ENCODE measurements around the gene MEFV.
"Not testable (repeated sequence)": the region's sequence is repeated elsewhere in the genome, so short reads cannot be mapped to it uniquely, and the experiment has no call there.

MEFV gene

DNA sequence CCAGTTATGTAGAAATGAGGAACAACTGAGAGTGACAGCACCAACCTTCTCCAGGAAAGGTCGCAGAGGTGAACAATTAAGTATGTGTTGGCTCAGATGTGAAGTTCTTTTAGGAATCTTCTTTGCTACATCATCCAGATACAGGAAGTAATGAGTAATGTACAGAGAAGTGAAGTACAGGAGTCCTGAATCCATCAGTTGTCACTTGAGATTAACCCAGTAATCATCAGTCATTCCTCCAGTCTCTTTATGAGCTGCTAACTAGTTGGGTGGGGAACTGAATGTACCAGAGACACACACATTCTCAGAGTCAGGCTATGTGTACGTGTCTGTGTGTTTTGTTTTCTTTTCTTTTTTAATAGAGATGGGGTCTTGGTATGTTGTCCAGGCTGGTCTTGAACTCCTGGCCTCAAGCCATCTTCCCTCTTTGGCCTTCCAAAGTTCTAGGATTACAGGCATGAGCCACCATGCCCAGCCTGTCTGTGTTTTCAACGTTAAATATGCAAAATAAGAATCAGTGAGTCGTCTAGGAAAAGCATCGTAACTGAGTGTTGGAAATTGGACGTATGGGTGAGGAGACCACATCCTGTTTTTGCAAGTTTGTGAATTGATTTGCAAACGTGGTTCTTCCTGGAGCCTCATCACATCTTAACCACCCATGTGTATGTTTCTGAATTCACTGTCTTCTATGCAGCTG, 41.4 kb downstream of the MEFV start:
- no peaks in the 10 kb centered on the region for H3K4me1 ChIP-seq (ENCODE audit: insufficient read depth, low read length)
- no peaks in the 10 kb centered on the region for H3K27me3 ChIP-seq (ENCODE audit: insufficient read depth, low read length)
- no peak overlapping the region for H3K27ac ChIP-seq (ENCODE audit: low read length)
- H3K9ac ChIP-seq (ENCODE audit: low read depth, low read length): no peak overlapping the region
- no peak overlapping the region for H3K4me3 ChIP-seq (ENCODE audit: low read length)
- no peaks in the 10 kb centered on the region for H3K36me3 ChIP-seq (ENCODE audit: insufficient read depth, low read depth, low read length)
- peaks cover 30% of the 10 kb centered on the region for H3K9me3 ChIP-seq (ENCODE audit: insufficient read depth, low read depth, low read length)

DNA sequence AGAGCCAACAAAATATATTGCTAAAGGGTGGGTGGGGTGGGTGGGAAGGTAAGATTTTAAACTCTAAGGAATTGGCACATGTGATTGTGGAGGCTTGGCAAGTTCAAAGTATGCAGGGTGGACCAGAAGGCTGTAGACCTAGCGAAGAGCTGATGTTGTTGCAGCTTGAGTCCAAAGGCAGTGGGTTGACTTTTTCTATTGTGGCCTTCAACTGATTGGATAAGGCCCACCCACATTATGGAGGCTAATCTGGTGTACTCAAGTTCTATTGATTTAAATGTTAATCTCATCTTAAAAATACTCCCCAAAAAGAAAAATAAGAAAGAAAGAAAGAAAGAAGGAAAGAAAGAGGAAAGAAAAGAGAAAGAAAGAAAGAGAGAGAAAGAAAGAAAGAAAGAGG, 43.9 kb downstream of the MEFV start:
- Histone ChIP-seq H3K27me3 (ENCODE audit: insufficient read depth, low read length) (no peaks in the 10 kb centered on the region), H3K27ac (ENCODE audit: low read length) (no peak overlapping the region), H3K9me3 (ENCODE audit: insufficient read depth, low read depth, low read length) (peaks cover 35% of the 10 kb centered on the region), H3K4me3 (ENCODE audit: low read length) (no peak overlapping the region), H3K4me1 (ENCODE audit: insufficient read depth, low read length) (no peaks in the 10 kb centered on the region), H3K36me3 (ENCODE audit: insufficient read depth, low read depth, low read length) (no peaks in the 10 kb centered on the region), H3K9ac (ENCODE audit: low read depth, low read length) (no peak overlapping the region)

DNA sequence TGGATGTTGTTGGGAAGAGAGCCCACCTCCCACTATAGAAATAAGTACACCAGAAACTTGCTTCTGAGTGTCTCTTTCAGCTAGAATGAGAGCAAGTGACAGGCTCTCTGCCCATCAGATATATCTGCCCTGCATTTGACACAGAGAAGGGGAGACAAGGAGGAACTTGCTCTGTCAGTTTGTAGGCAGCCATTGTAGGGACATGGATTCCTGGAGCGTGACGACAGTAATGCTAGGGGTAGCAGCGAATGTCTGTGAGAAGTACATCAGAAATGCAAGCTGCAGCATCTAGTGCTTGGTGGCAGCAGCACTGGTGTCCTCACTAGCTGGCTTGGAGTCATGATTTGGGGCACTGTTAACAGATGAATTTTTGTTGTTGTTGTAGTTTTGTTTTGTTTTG, 44.4 kb downstream of the MEFV start:
- Histone ChIP-seq H3K36me3 (ENCODE audit: insufficient read depth, low read depth, low read length) (no peaks in the 10 kb centered on the region), H3K4me3 (ENCODE audit: low read length) (no peak overlapping the region), H3K9me3 (ENCODE audit: insufficient read depth, low read depth, low read length) (peaks cover 36% of the 10 kb centered on the region), H3K9ac (ENCODE audit: low read depth, low read length) (no peak overlapping the region), H3K27ac (ENCODE audit: low read length) (no peak overlapping the region), H3K27me3 (ENCODE audit: insufficient read depth, low read length) (no peaks in the 10 kb centered on the region), H3K4me1 (ENCODE audit: insufficient read depth, low read length) (no peaks in the 10 kb centered on the region)

DNA sequence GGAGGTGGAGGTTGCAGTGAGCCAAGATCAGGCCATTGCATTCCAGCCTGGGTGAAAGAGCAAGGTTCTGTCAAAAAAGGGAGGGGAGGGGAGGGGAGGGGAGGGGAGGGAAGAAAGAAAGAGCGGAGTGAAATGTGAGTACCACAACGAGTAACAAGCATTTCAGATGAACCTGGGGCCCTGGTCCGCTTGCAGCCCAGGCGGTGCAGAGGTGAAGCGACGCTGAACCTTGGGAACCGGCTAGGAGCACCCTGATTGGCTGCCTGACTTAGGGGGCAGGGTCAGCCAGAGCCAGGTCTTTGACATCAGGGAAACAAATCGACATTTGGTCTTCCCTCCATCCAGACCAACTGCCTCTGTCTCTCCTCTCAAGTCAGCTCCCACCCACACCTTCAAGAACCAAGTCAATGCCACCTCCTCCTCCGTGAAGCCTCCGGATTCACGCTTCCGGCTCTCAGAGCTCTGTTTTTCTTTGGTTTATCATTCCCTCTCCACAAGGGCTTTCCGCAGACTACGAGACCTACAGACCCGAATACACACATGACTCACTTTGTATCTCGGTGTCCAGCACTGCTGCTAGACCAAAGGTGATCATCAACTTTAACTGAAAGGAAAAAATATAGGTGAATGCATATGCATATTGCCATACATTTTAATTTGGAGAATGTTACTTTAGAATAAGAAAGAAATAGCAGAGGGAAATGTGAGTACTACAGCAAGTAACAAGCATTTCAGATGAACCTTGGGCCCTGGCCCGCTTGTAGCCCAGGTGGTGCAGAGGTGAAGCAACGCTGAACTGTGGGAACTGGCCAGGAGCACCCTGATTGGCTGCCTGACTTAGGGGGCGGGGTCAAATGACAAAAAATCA, 49.1 kb downstream of the MEFV start:
- Histone ChIP-seq H3K27ac (ENCODE audit: low read length) (no peak overlapping the region), H3K4me1 (ENCODE audit: insufficient read depth, low read length) (no peaks in the 10 kb centered on the region), H3K27me3 (ENCODE audit: insufficient read depth, low read length) (no peaks in the 10 kb centered on the region), H3K9me3 (ENCODE audit: insufficient read depth, low read depth, low read length) (peaks cover 50% of the 10 kb centered on the region), H3K9ac (ENCODE audit: low read depth, low read length) (no peak overlapping the region), H3K4me3 (ENCODE audit: low read length) (no peak overlapping the region), H3K36me3 (ENCODE audit: insufficient read depth, low read depth, low read length) (no peaks in the 10 kb centered on the region)

DNA sequence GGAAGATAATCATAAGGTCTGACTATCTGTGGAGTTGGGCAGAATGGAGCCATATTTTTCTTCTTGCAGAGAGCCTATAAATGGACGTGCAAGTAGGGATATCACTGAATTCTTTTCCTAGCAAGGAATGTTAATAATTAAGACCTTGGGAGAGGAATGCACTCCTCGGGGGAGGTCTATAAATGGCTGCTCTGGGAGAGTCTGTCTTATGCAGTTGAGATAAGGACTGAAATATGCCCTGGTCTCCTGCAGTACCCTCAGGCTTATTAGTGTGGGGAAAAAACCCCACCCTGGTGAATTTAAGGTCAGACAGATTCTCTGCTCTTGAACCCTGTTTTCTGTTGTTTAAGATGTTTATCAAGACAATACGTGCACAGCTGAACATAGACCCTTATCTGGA, 50.5 kb downstream of the MEFV start:
- not testable (repeated sequence) for H3K9ac ChIP-seq (ENCODE audit: low read depth, low read length); H3K4me1 ChIP-seq (ENCODE audit: insufficient read depth, low read length); H3K36me3 ChIP-seq (ENCODE audit: insufficient read depth, low read depth, low read length); H3K27ac ChIP-seq (ENCODE audit: low read length); H3K4me3 ChIP-seq (ENCODE audit: low read length); H3K27me3 ChIP-seq (ENCODE audit: insufficient read depth, low read length)
- H3K9me3 ChIP-seq (ENCODE audit: insufficient read depth, low read depth, low read length): peaks cover 43% of the 10 kb centered on the region

DNA sequence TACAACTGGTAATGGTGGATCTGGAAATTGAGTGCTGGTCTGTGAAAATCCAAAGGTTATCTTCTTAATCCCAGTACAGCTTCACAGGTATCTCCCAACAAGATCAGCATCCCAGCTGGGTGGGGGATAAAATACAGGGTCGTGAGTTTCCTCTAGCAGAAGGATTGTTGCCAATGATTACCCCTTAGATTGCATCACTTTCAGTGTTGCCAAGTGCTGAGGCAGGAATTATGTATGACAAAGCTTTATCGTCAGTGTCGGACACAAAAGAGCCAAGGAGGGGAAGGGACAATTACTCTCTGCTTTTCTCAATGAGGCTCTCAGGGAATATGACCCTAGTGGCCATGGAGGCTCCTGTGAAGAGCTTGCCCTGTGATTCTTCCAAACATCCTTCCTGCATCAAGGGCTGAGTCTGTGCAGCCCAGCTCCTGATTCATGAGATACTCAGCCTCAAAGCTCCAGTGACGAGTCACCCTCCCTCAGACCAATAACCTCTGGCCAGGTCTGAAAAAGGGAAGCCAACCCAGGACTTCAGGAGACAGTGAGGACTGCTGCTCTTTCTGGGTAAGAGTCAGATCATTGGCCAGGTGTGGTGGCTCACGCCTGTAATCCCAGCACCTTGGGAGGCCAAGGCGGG, 53.4 kb downstream of the MEFV start:
- Histone ChIP-seq H3K9me3 (ENCODE audit: insufficient read depth, low read depth, low read length) (peaks cover 36% of the 10 kb centered on the region), H3K4me1 (ENCODE audit: insufficient read depth, low read length) (no peaks in the 10 kb centered on the region), H3K27me3 (ENCODE audit: insufficient read depth, low read length) (peaks cover 15% of the 10 kb centered on the region), H3K36me3 (ENCODE audit: insufficient read depth, low read depth, low read length) (no peaks in the 10 kb centered on the region), H3K4me3 (ENCODE audit: low read length) (no peak overlapping the region), H3K9ac (ENCODE audit: low read depth, low read length) (no peak overlapping the region), H3K27ac (ENCODE audit: low read length) (no peak overlapping the region)

DNA sequence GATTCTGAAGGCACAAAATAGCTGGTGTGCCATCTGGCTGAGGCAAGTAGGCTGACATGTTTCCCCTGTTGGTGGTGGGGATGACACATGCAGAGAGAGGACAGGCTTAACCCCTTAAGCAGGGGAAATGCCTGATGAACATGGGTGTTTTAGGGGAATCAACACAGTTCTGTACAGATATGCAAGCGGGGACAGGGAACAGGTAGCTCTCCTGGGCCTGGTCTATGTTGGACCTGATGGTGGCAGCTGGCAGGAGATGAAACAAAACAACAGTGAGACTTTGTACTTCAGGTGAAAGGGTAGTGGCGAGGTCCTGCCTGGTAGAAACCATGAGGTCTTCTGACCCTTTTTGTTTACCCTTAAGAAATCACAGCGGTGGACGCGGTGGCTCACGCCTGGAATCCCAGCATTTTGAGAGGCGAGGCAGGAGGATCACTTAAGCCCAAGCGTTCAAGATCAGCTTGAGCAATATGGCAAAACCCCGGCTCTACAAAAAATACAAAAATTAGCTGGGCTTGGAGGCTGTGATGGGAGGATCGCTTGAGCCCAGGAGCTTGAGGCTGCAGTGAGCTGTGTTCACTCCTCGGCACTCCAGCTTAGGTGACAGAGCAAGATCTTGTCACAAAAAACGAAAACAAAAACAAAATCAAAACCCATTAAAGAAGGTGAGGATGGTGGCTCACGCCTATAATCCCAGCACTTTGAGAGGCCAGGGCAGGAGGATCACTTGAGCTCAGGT, 57.9 kb downstream of the MEFV start:
- H3K4me3 ChIP-seq (ENCODE audit: low read length): no peak overlapping the region
- peaks cover 21% of the 10 kb centered on the region for H3K27me3 ChIP-seq (ENCODE audit: insufficient read depth, low read length)

DNA sequence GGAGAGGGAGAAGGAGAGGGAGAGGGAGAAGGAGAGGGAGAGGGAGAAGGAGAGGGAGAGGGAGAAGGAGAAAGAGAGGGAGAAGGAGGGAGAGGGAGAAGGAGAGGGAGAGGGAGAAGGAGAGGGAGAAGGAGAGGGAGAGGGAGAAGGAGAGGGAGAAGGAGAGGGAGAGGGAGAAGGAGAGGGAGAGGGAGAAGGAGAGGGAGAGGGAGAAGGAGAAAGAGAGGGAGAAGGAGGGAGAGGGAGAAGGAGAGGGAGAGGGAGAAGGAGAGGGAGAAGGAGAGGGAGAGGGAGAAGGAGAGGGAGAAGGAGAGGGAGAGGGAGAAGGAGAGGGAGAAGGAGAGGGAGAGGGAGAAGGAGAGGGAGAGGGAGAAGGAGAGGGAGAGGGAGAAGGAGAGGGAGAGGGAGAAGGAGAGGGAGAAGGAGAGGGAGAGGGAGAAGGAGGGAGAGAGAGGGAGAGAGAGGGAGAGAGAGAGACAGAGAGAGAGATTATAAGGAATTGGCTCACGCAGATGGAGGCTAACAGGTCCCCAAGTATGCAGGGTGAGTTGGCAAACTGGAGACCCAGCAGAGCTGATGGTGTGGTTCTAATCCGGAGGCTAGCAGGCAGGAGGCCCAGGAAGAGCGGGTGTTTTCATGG, 58.6 kb downstream of the MEFV start:
- H3K27ac ChIP-seq (ENCODE audit: low read length); H3K9me3 ChIP-seq (ENCODE audit: insufficient read depth, low read depth, low read length); H3K4me1 ChIP-seq (ENCODE audit: insufficient read depth, low read length); H3K9ac ChIP-seq (ENCODE audit: low read depth, low read length); H3K36me3 ChIP-seq (ENCODE audit: insufficient read depth, low read depth, low read length); H3K4me3 ChIP-seq (ENCODE audit: low read length): not testable (repeated sequence)
- peaks cover 21% of the 10 kb centered on the region for H3K27me3 ChIP-seq (ENCODE audit: insufficient read depth, low read length)

More for the DNA sequence above, 57.9 kb downstream of the MEFV start:
- Histone ChIP-seq H3K27ac (ENCODE audit: low read length) (no peak overlapping the region), H3K4me1 (ENCODE audit: insufficient read depth, low read length) (no peaks in the 10 kb centered on the region), H3K36me3 (ENCODE audit: insufficient read depth, low read depth, low read length) (no peaks in the 10 kb centered on the region), H3K9ac (ENCODE audit: low read depth, low read length) (no peak overlapping the region), H3K9me3 (ENCODE audit: insufficient read depth, low read depth, low read length) (peaks cover 3% of the 10 kb centered on the region; the same call in 1 of the 2 replicates)

DNA sequence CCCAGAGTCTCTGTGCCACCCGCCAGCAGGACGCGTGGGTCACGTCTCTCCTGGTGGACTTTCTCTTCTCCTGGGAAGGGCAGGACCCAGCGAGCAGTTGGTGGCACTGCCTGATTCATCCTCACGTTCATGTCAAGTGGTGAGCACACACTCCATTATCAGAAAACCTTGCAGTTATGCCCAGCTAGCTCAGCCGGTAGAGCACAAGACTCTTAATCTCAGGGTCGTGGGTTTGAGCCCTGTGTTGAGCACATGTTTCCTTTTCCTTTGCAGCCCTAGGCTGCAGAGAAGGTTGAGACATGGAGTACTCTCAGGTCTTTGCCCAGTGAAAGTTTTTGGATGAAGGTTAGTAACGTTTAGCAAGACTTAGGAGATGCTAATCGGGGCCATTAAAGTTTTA, 60.5 kb downstream of the MEFV start:
- Histone ChIP-seq H3K9me3 (ENCODE audit: insufficient read depth, low read depth, low read length) (no peaks in the 10 kb centered on the region), H3K4me1 (ENCODE audit: insufficient read depth, low read length) (no peaks in the 10 kb centered on the region), H3K9ac (ENCODE audit: low read depth, low read length) (no peak overlapping the region), H3K27me3 (ENCODE audit: insufficient read depth, low read length) (peaks cover 36% of the 10 kb centered on the region), H3K4me3 (ENCODE audit: low read length) (no peak overlapping the region), H3K27ac (ENCODE audit: low read length) (no peak overlapping the region), H3K36me3 (ENCODE audit: insufficient read depth, low read depth, low read length) (no peaks in the 10 kb centered on the region)

DNA sequence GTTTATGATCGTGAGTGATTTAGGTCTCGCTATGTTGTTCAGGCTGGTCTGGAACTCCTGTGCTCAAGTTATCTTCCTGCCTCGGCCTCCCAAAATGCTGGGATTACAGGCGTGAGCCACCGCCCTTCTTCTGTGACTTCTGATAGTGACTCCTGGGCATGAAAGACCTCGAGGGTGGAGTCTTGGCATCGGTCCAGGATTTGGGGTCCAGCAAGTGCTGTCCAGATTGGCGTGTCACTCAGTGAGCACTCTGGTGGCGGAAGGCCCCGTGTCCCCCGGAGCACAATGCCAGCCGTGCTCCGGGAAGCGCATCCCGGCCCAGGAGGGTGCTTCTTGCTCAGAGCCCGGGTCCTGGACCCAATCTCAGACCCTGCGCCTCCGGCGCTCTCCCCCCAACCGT, 61.6 kb downstream of the MEFV start:
- no peaks in the 10 kb centered on the region for H3K4me1 ChIP-seq (ENCODE audit: insufficient read depth, low read length)
- no peak overlapping the region for H3K27ac ChIP-seq (ENCODE audit: low read length)
- no peak overlapping the region for H3K4me3 ChIP-seq (ENCODE audit: low read length)
- H3K36me3 ChIP-seq (ENCODE audit: insufficient read depth, low read depth, low read length): no peaks in the 10 kb centered on the region
- peaks cover 42% of the 10 kb centered on the region for H3K27me3 ChIP-seq (ENCODE audit: insufficient read depth, low read length)
- H3K9me3 ChIP-seq (ENCODE audit: insufficient read depth, low read depth, low read length): no peaks in the 10 kb centered on the region
- no peak overlapping the region for H3K9ac ChIP-seq (ENCODE audit: low read depth, low read length)

Data from iPS-20b (cell line).